Measurements from ENCODE around the gene B4GALT3.

DNA sequence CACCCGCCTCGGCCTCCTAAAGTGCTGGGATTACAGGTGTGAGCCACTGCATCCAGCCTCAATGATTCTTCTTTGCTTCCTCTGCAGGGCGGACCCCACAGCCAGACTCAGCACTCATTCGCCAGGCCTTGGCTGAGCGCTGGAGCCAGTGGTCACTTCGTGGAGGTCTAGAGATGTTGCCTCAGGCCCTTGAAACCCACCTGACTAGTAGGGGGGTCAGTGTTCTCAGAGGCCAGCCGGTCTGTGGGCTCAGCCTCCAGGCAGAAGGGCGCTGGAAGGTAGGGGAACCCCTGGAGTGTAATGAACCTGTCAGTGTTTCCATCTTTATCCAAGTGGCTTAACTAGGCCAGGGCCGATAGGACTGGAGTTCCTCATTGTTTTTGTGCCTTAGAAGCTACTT, 8.4 kb downstream of the B4GALT3 start:
- TF ChIP-seq, protein P1, sequence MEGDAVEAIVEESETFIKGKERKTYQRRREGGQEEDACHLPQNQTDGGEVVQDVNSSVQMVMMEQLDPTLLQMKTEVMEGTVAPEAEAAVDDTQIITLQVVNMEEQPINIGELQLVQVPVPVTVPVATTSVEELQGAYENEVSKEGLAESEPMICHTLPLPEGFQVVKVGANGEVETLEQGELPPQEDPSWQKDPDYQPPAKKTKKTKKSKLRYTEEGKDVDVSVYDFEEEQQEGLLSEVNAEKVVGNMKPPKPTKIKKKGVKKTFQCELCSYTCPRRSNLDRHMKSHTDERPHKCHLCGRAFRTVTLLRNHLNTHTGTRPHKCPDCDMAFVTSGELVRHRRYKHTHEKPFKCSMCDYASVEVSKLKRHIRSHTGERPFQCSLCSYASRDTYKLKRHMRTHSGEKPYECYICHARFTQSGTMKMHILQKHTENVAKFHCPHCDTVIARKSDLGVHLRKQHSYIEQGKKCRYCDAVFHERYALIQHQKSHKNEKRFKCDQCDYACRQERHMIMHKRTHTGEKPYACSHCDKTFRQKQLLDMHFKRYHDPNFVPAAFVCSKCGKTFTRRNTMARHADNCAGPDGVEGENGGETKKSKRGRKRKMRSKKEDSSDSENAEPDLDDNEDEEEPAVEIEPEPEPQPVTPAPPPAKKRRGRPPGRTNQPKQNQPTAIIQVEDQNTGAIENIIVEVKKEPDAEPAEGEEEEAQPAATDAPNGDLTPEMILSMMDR (IDR thresholded peaks at IDR 0.05) = no peak
- no peak for TF ChIP-seq POLR2A (IDR thresholded peaks at IDR 0.05)
